Suppressor macrophage treated with lipopolysaccharide for 4 hours (primary cell): ENCODE results near the gene KIAA0513.

Experiments
- DNase-seq: peaks from one replicate; pipeline ENCODE4 v3.0.0-alpha.2; 2020

Gene KIAA0513

DNA sequence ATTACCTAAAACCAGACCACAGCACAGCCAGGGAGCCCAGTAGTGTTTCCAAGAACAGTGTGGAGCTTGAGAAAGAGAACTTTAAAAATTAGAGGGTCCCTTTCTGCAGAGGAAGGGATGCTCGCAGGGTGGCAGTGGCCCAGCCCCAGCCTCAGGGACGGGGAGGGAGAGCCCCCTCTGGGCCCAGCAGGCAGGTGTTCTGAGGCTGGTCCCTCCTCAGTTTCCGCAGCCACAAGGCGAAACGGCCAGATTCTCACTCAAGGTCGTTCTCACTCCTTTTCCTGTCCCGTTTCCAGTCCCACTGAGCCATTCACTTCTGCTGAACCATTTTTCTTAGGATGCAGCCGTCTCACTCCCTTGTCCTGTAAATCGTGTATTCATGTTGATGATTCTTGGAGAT, 64.7 kb downstream of the KIAA0513 start:
- DNase-seq, result no peak

DNA sequence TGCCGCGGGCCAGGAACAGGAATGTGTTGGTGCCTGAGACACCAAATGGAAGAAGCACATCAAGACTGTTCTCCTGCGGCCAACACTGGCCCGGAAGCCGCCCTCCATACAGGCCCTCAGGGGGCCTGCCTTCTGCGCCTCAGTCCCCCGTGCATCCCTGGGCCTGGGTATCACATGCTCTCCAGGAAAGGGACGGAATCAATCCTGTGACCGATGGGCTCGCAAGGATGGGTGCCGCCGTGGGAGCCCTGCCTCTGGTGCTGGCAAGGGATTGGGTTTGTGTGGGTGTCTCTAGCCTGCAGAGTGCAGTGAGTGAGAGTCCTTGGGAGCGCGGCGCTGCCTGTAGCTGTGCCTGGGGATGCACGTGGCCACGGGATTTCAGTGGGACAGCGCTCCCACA, 65.3 kb downstream of the KIAA0513 start:
- DNase-seq, result no peak

DNA sequence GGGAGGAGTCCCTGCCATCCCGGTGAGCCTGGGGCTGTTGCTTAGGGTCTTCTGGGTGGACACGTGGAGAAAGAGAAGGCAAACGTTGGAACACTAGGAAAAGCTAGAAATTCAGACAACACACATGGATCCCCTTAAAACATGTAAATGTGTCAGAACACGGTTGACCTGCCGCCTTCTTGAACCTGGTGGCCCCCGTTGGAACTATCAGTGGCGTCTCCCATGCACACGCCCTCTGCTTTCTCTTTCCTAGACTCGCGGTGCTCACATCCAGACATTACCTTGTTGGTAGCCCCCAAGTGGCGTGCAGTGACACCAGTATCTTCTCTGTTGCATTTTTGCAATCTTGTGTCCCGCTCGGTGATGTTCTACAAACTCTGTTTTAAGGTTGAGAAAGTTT, 66.1 kb downstream of the KIAA0513 start:
- no peak for DNase-seq

DNA sequence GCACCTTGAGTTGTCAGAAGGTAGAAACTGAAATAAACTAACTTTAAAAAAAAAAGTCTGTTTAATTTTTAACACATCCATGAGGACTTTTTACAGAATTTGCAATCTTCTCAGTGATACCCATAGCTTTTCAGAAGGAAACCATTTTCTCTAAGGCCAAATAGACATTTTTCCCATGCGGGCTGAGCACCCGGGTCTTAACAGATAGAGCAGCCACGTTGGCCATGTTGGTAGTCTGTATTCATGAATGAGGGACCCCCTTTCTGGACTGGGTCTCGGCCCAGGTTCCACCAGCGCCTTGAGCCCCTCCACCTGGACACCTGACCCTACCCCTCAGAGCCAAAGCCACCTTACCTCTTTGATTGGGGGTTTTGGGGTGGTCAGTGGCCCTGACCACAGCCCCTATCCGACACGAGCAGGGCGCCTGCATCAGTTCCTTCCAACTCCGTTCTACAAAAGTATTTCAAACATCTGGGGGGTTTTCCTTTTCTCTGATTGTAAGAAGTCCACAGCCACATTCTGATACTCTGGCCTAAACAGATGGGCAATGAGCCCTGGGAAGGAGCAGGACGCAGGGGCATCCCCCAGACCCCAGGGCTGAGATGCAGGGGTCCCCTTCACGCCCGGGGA, 66.7 kb downstream of the KIAA0513 start:
- no peak for DNase-seq

DNA sequence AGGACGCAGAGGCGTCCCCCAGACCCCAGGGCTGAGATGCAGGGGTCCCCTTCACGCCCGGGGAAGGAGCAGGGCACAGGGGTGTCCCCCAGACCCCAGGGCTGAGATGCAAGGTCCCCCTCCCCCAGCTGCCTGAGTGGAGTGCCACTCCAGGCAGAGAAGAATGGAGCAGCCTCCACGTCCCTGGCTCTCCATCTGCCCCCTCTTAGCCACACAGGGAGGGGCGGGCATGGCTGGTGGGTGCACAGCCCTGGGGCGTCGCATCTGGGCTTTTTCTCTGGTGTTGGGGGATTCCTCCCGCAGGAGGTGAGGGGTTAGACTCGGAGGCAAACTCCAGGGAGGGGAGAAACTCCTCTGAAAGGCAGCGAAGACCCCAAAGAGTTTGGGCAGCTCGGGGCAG, 67.2 kb downstream of the KIAA0513 start:
- no peak for DNase-seq

DNA sequence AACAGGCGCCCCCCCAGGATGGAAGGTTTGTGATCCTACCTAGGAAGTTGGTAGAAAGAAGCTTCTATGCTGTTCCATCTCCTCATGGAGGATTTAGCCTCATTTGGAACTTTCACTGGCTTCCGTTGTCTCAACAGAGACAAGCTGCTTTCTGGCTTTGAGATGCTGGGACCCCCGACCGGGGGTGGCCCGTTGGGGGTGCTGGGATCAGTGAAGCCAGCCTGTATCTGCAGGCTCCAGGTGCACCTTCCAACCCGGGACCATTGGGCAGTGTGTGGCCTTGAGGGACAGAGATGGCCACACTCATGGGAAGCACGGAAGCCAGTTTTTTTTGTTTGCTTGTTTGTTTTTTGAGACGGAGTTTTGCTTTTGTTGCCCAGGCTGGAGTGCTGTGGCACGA, 69.3 kb downstream of the KIAA0513 start:
- DNase-seq, result no peak

DNA sequence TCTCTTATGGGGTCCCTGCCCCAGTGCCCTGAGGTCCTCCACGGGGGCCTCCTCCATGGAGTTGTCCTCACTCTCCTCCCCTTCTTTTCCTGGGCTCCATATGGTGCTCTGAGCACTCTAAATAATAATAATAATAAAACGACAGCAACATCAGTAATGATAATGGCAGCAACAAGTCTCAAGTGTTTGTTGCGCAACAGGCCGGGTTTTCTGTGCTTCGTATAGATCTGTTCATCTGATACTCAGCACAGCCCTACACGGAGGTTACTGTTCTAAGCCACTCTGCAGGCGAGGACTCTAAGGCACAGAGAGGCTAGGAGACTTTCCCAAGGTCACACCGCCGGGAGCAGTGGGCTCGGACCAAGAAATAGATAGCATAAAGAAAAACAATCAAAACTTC, 71.0 kb downstream of the KIAA0513 start:
- no peak for DNase-seq

DNA sequence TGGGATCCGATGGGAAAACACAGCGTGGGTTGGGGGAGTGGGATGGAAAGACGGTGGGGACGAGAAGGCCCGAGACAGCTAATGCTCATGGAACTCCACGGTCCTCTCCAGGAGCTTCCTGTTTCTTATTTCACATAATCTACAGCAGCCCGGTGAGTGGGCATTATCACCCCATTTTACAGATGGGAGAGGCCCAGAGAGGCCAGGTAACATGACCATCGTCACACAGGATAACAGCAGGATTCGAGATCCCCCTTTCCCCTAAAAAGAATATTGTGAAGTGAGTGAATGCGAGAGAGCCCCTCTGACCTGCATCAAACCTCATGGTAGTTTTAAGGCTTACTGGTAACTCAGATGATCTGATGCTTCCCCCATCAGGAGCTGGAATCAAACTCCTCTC, 72.7 kb downstream of the KIAA0513 start:
- DNase-seq, result no peak

DNA sequence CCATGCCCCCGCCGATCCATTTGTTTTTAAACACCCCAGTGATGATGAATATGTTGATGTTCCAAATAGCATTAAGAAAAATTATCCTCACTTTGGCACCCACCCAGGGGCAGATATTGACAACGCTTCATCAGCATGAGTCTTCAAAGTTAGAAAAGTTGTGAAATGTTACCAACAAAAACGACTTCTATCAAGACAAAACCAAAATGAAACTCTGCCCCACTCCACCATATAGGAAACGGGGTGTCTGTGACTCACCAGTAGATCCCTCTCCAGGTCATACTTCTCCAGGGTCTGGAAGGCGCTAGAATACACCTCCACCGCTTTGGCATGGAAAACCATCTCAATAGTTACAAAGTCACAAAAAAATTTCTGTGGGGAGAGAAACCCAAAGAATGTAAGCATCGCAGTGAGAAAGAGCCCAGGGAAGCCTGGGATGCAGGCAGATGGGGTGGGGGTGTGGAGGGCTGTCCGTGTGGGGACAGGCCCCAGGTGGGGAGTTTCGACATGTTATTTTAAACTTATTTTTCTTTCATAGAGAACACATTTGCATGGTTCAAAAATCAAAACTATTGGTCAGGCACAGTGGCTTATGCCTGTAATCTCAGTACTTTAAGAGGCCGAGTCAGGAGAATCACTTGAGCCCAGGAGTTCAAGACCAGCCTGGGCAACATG, 74.5 kb downstream of the KIAA0513 start:
- DNase-seq, result peak; percentile 56

DNA sequence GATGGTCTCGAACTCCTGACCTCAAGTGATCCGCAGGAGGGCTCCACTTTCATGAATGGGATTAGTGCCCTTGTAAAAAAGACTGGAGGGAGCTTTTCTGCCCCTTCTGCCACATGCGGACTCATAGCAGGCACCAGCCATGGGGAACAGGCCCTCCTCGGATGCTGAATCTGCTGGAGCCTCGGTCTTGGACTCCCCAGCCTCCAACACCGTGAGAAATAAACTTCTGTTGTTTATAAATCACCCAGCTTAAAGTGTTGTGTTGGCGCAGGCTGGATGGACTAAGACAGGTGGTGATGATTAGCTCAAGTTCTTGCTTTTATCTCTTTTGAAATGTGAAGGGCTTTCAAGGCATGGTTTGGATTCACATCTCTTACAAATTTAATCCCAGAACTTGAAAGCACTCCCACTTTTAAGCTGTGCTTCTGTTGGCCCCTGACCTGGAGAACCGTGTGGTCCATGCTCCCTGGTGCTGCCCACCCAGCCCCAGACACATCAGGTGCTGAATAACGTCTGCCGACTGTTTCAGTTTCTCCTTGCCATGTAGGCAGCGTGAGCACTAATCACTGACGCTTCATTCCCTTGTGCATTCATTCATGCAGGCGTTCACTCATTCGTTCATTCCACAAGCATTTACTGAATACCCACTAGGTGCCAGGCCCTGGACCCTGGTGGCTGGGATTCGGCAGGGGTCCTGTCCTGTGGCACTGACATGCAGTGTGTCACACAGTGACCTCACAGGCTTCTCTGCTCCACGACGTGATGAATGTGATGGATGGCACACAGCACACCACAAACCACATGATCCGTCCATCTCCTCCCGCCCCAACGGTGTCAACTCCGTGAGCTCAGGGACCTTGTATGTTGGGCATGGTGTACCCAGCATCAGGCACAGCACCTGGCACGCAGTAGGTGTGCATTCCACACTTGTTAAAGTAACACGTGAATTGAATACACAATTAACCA, 75.8 kb downstream of the KIAA0513 start:
- DNase-seq, result no peak

DNA sequence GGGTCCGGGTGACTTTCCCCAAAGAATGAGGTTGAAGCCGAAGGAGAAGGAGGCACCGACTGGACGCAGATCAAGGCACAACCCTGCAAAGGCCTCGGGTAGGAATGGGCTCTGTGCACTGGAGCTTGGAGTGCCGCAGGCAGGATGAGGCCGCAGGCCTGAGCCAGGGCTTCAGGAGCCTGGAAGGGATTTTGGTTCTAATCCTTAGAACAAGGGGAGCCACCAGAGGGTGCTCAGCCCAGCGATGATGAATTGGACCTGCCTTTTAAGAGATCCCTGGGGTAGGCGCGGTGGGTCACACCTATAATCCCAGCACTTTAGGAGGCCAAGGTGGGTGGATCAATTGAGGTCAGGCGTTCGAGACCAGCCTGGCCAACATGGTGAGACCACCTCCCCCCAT, 76.6 kb downstream of the KIAA0513 start:
- DNase-seq, result no peak

DNA sequence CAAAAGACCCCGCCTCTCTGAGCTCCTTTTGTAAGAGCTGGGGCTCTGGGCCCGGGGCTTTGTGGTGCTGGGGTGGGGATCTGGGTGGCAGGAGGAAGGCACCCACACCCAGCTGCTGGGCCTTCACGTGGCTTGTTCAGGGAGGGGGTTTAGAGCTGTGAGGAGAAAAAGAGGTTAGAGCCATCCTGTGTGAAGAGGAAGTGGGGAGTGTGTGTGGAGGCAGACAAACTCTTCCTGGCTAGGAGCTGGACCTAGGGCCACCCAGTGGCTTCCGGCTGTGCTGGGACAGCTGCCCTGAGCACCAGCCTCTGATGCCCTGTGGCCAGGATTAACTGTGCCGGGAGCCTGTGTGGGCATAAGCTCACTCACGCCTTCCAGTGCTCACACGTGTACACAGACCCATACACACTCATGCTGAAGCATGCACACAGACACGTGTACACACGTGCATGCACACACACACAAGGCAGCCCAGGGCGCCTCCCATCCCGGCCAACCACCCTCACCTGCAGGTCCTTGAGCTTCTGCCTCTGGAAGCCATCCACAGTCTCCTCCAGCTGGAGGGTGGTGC, 77.3 kb downstream of the KIAA0513 start:
- peak; percentile 54 for DNase-seq

DNA sequence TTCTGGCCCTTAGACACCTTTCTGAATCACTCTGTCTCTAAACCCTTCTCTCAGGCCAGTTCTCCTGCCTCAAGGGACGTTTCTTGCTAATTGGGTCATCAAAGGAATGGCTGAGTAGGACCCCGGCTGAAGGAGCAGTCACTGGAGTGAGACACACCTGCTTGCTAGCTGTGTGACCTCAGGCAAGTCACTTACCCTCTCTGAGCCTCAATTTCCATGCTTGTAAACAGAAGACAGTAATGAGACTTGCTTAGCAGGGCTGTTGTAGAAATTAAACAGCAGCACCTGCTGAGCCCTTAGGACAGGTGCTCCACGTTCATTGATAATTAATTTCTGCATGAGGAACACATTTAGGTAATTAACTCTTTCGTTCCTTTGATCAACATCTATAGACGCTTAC, 77.9 kb downstream of the KIAA0513 start:
- DNase-seq, result no peak

DNA sequence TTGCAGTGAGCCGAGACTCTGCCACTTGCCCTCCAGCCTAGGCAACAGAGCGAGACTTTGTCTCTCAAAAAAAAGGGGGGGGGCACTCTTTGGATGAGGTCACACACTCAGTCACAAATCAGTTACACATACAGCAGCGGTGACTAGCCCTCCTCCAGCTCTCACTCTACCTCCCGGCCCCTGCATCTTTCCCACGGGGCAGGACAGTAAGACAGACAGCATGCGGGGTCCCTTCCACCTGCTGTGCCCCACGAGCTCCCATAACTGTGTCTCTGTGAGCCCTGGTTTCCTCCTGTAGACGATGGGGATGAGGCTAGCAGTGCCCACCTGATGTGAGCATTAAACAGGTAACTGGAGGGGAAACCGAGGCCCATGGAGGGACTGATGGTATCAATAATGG, 79.5 kb downstream of the KIAA0513 start:
- DNase-seq, result no peak

DNA sequence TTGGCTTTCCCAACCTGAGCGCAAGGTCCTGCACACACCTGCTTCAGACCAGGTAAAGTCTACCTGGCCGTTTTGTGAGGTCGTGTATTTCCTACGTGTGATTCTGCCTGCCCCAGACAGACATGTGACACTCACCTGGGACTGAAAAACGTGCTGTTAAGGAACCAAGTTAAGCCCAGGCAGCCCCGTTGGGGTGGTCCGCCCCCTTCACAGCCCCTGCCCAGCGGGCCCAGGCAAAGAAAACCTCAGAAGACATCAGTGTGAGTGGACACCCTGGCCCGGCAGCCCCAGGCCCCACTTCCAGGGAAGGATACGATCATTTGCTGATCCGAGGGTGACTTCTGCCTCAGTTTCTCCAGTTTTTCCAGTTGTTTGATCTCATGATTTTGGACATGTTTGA, 79.9 kb downstream of the KIAA0513 start:
- DNase-seq, result no peak

DNA sequence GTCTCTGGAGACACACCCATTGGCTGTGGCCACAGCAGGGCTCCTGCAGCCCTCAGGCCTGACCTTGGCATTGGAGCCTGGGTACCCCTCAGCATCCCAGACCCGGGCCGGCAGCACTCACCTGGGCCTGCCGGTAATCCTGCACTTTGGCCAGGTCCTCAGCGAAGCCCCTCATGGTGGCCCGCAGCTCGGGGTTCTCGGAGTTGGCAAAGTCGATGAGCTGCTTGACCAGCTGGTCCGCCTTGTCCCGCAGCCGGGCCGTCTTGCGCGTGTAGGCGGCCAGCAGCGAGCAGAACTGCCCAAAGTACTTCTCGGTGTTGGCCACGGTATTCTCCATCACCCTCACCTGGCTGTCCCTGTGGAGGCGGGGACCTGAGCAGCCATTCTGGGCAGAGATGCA, 82.5 kb downstream of the KIAA0513 start:
- no peak for DNase-seq

DNA sequence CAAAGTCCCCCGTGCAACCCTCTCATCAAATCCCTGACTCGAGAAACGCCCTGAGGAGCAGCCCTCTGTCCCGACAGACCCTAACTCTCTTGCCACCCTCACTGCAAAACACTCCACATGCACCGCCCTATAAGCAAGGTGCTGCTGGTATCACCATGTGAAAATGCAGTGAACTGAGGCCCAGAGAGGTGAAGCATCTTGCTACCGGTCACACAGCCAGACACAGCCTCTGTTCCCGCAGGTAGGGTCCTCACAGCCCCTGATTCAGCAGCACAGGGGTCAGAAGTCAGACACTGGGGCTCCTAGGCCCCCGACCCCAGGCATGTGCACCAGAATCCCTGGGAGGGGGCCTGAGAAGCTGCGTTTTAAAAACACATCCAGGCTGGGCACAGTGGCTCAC, 83.6 kb downstream of the KIAA0513 start:
- no peak for DNase-seq

DNA sequence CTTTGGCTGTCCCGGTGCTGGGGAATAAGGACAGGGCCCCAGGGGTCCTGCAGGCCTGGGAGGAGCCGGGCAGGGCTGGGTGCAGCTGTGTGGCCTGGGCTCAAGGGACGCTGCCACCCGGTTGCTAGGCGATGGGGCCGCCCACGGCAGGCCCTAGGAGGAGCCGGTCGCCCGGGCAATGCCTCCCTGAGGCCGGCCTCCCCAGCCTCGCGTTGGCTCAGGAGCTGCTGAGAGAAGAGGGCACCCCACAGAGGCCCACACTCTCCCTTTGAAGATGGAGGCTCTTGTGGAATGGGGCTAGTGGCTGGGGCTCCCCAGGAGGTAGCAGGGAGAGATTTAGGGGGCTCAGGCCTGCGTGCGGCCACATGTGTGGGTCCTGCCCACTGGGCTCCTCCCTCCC, 84.8 kb downstream of the KIAA0513 start, which contains the start of gene CIBAR2:
TSS of gene CIBAR2 (minus strand) at position 109 of the 400 bp plus-strand sequence. CDS start 120 bp downstream, outside the sequence.
- DNase-seq, result no peak

DNA sequence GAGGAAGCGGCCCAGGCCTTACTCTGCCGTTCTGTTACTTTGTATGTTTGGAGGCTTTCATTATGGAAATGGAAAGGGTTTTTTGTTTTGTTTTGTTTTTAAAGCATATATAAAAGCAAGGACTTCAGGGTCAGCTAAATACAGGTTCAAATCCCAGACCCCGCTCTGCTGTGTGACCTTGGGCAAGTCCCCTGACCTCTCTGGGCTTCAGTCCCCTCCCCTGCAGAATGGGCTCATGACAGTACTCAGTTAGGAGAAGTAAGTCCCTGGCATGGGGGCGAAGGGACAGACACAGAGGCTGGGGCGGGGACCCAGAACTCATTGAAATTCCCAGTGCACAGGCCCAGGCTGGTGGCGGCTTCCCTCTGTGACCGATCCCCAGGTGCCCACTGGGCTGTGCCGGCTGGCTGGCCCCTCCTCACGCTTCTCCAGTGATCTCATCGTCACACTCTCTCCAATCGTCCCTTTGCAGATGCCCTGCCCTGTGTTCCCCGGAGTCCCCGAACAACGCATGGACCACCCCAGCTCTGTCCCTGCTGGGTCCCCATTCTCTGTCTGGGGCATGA, 85.7 kb downstream of the KIAA0513 start:
- no peak for DNase-seq

DNA sequence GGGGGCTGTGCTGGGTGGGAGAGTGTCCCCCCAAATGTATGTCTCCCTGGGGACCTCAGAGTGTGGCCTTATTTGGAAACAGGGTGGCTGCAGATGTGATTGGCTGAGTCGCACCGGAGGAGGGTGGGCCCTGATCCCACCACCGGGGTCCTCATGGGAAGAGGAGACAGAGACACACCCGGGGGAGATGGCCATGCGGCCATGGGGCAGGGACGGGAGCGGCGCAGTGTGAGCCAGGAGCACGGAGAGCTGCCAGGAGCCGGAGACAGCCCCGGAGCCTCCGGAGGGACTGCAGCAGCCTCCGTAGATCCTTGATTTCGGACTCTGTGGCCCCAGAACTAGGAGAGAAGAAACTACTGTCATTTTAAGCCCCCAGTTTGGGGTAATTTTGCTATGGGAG, 86.3 kb downstream of the KIAA0513 start:
- DNase-seq, result no peak

DNA sequence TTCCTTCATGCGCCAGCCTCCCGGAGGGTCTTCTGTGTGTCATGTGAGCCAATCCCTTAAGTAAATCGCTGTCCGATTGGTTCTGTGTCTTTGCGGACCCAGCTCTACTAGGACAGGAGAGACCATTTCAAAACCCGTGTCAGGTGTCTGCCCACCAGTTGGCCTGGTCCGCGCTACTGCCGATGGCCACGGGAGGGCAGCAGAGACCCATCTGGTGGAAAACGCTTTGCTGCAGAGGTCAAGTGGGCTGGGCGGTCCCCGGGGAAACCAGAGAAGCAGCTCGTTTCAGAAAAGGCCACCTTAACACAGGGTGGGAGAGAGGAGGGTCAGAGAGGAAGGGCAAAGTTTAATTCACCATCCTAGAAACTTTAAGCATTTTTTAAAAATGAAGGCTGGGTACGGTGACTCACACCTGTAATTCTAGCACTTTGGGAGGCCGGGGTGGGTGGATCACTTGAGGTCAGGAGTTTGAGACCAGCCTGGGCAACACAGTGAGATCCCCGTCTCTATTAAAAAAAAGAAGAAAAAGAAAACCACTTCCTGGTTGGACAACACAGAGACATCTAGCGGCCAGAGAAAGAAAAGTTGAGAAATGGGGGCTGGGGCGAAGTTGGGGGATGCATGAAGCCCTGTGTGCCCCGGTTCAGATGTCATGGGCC, 87.4 kb downstream of the KIAA0513 start:
- DNase-seq, result peak; percentile 89

DNA sequence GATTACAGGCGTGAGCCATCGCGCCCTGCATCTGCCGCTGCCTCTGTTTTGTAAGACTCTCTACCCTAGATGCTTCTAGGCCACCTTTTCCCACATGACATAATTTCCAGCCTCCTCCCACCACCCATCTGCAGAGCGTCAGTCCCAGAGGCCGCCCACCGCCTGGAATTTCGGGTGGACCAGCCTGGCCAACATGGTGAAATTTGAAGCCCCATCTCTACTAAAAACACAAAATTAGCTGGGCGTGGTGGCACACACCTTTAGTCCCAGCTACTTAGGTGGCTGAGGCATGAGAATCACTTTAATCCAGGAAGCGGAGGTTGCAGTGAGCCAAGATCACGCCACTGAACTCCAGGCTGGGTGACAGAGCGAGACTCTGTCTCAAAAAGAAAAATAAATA, 89.8 kb downstream of the KIAA0513 start:
- no peak for DNase-seq

DNA sequence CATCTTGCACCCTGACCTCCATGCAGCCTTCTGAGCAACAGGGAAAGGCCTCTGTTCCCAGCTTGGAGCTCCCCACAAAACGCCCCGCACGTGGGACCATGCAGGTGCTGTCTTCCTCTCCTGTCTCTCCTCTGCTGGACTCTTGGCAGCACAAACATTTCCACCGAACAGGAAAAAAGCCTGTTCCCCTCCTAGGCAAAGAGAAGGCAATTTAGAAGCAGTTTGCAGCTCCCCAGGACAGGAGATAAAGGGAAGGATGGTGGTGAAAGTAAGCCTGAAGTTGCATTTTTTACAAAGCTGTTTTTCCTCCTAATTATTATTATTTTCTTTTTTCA, 92.4 kb downstream of the KIAA0513 start:
- no peak for DNase-seq
